MM.1S (cell line): ENCODE results near the gene MYO1F.

Source experiments
- CTCF ChIP-seq: fragments of 300-600 bp; sonication (generic); IDR thresholded peaks from 2 replicates; pipeline ENCODE4 v1.5.1; 2016; ENCODE audit warnings: antibody characterized with exemption, low read length, mixed read lengths
- EZH2 ChIP-seq: fragments of 300-600 bp; sonication (generic); optimal IDR thresholded peaks from 2 replicates; pipeline ENCODE3; 2017; ENCODE audit warnings: low read depth, mild to moderate bottlenecking, antibody characterized with exemption, low read length, mixed read lengths

- TF ChIP-seq CTCF = no peak
- no peak for TF ChIP-seq EZH2
These were observed 92.8 kb downstream of the MYO1F start for GRCh38 chr19:8484331-8484894.
